ENCODE data around the gene AGT.

- no peak for TF ChIP-seq FOXK2 (IDR thresholded peaks at IDR 0.05)
- TF ChIP-seq FOXM1 (IDR thresholded peaks at IDR 0.05; ENCODE audit: borderline replicate concordance), result no peak
- TF ChIP-seq SUZ12 (IDR thresholded peaks at IDR 0.05), result no peak
- TF ChIP-seq SP1 (IDR thresholded peaks at IDR 0.05), result no peak
Observed at GRCh38 chr1:230658691-230659090, 55.2 kb downstream of the AGT start.

Measured in HEK293T (cell line).